H1 (cell line): ENCODE results near the gene TELO2. TPM values are rescaled to one million over a fixed set of nuclear protein-coding genes. Genes with fewer than 3 reads are reported as not detected.

ENCODE experiments used
- CTCF ChIA-PET: fragments of 300-600 bp; sonication (Branson Sonifier 250); formaldehyde crosslinking; loops from one replicate; lab custom pipeline; 2021; ENCODE audit not compliant: partially characterized antibody; lab: Charles Lee
- POLR2A ChIA-PET: fragments of 300-600 bp; sonication (Branson Sonifier 250); formaldehyde crosslinking; loops from one replicate; lab custom pipeline; 2021; ENCODE audit warnings: inconsistent platforms; ENCODE audit not compliant: partially characterized antibody; lab: Charles Lee
- DNase-seq, 2 experiments: peaks; one replicate each; pipeline versions ENCODE4 v3.0.0 to v3.0.0-alpha.2; 2010 to 2022; ENCODE audit warnings: low spot score in 2 of 2, low read depth in 1 of 2, mixed read lengths in 1 of 2
- FAIRE-seq: peaks from 2 replicates; lab custom pipeline; 2011; peaks lifted over from hg19 to GRCh38; lab: Jason Lieb, UNC
- H2AFZ ChIP-seq: 2 replicates; pipeline ENCODE4 v1.8.1; 2012; ENCODE audit warnings: low read length, inconsistent platforms
- H2AK5ac ChIP-seq: 2 replicates; pipeline ENCODE4 v1.6.1; 2013; ENCODE audit warnings: low read depth, low read length
- H2BK120ac ChIP-seq: replicated peaks from 2 replicates; pipeline ENCODE3; 2013; ENCODE audit warnings: low read depth, low read length, inconsistent platforms
- H2BK12ac ChIP-seq: 2 replicates; pipeline ENCODE4 v1.6.1; 2013; ENCODE audit warnings: low read depth, low read length
- H2BK15ac ChIP-seq: 2 replicates; pipeline ENCODE4 v1.6.1; 2013; ENCODE audit warnings: low read length
- H2BK20ac ChIP-seq: 2 replicates; pipeline ENCODE4 v1.6.1; 2013; ENCODE audit warnings: low read length
- H2BK5ac ChIP-seq: 2 replicates; pipeline ENCODE4 v1.6.1; 2013; ENCODE audit warnings: low read depth, low read length
- H3K14ac ChIP-seq: 2 replicates; pipeline ENCODE4 v1.6.1; 2013; ENCODE audit warnings: inconsistent platforms; ENCODE audit not compliant: insufficient read length
- H3K18ac ChIP-seq: 2 replicates; pipeline ENCODE4 v1.6.1; 2013; ENCODE audit warnings: low read length; ENCODE audit errors: extremely low read depth
- H3K23ac ChIP-seq: 2 replicates; pipeline ENCODE4 v1.6.1; 2013; ENCODE audit warnings: inconsistent platforms; ENCODE audit not compliant: insufficient read length
- H3K23me2 ChIP-seq: 2 replicates; pipeline ENCODE4 v1.6.1; 2013; ENCODE audit warnings: low read depth, low read length
- H3K27ac ChIP-seq: 2 replicates; pipeline ENCODE4 v1.6.1; 2011; ENCODE audit warnings: low read depth, low read length, inconsistent platforms
- H3K27me3 ChIP-seq, 4 experiments: replicated peaks in 1 of 4; 1 replicate in 1 of 4; 2 replicates in 3 of 4; pipeline versions ENCODE4 v1.6.1 to v1.8.1; 2011 to 2013; ENCODE audit warnings: low read length in 3 of 4, mild to moderate bottlenecking in 3 of 4, inconsistent platforms in 2 of 4, mixed read lengths in 2 of 4, moderate library complexity in 1 of 4; ENCODE audit not compliant: control insufficient read depth in 3 of 4, insufficient read depth in 3 of 4; ENCODE audit errors: extremely low read depth in 1 of 4
- H3K36me3 ChIP-seq, 4 experiments: 2 replicates each; pipeline versions ENCODE4 v1.6.1 to v1.8.1; 2011 to 2013; ENCODE audit warnings: mild to moderate bottlenecking in 4 of 4, low read length in 3 of 4, moderate library complexity in 2 of 4, control low read depth in 1 of 4, inconsistent platforms in 1 of 4; ENCODE audit not compliant: insufficient read depth in 4 of 4, control insufficient read depth in 2 of 4
- H3K4ac ChIP-seq: replicated peaks from 2 replicates; pipeline ENCODE3; 2013; ENCODE audit warnings: low read length, low read depth, mixed read lengths, inconsistent platforms; ENCODE audit not compliant: insufficient read length
- H3K4me1 ChIP-seq, 4 experiments: replicated peaks in 1 of 4; 1 replicate in 1 of 4; 2 replicates in 3 of 4; pipeline versions ENCODE4 v1.6.1 to v1.8.1; 2011 to 2013; ENCODE audit warnings: low read length in 3 of 4, inconsistent platforms in 2 of 4, mixed read lengths in 1 of 4; ENCODE audit not compliant: insufficient read depth in 4 of 4, control insufficient read depth in 3 of 4
- H3K4me2 ChIP-seq, 2 experiments: 2 replicates each; pipeline versions ENCODE4 v1.6.1 to v1.8.1; 2011 to 2013; ENCODE audit warnings: low read depth in 2 of 2, low read length in 2 of 2, control low read depth in 1 of 2, inconsistent platforms in 1 of 2, mild to moderate bottlenecking in 1 of 2; ENCODE audit not compliant: insufficient read depth in 1 of 2
- H3K4me3 ChIP-seq, 4 experiments: fragments of 200-600, 300-600 bp in 1 of 4; sonication (generic), shearing (Covaris generic), sonication (Bioruptor Twin) in 1 of 4; 2 replicates each; pipeline versions ENCODE4 v1.5.1 to v1.8.1; 2011 to 2016; ENCODE audit warnings: low read length in 4 of 4, low read depth in 3 of 4, control low read depth in 2 of 4, inconsistent platforms in 2 of 4, mild to moderate bottlenecking in 2 of 4, mixed read lengths in 1 of 4, moderate library complexity in 1 of 4; ENCODE audit not compliant: insufficient read depth in 2 of 4; ENCODE audit errors: extremely low read depth in 1 of 4
- H3K56ac ChIP-seq: replicated peaks from 2 replicates; pipeline ENCODE3; 2013; ENCODE audit warnings: low read depth, mild to moderate bottlenecking, mixed read lengths, low read length, inconsistent platforms; ENCODE audit not compliant: insufficient read length
- H3K79me1 ChIP-seq: 2 replicates; pipeline ENCODE4 v1.6.1; 2013; ENCODE audit warnings: low read depth, low read length, control low read depth
- H3K79me2 ChIP-seq, 2 experiments: 2 replicates each; pipeline versions ENCODE4 v1.6.1 to v1.8.1; 2012 to 2013; ENCODE audit warnings: low read length in 2 of 2, mild to moderate bottlenecking in 2 of 2, inconsistent platforms in 1 of 2; ENCODE audit not compliant: insufficient read depth in 2 of 2, control insufficient read depth in 1 of 2
- H3K9ac ChIP-seq, 4 experiments: replicated peaks in 1 of 4; 1 replicate in 1 of 4; 2 replicates in 3 of 4; pipeline versions ENCODE4 v1.6.1 to v1.8.1; 2011 to 2013; ENCODE audit warnings: low read depth in 3 of 4, low read length in 3 of 4, control low read depth in 2 of 4, mild to moderate bottlenecking in 2 of 4, moderate library complexity in 2 of 4, inconsistent platforms in 1 of 4; ENCODE audit errors: extremely low read depth in 1 of 4
- H3K9me3 ChIP-seq, 2 experiments: 2 replicates each; pipeline versions ENCODE4 v1.6.1 to v1.8.1; 2012 to 2013; ENCODE audit warnings: mild to moderate bottlenecking in 2 of 2, moderate library complexity in 2 of 2, control low read depth in 1 of 2, inconsistent platforms in 1 of 2, low read depth in 1 of 2, low read length in 1 of 2, mixed read lengths in 1 of 2; ENCODE audit not compliant: insufficient read depth in 2 of 2
- H4K20me1 ChIP-seq, 2 experiments: replicated peaks in 1 of 2; 2 replicates each; pipeline versions ENCODE3 to v1.8.1; 2011 to 2013; ENCODE audit warnings: inconsistent platforms in 2 of 2, low read length in 2 of 2, mild to moderate bottlenecking in 1 of 2; ENCODE audit not compliant: insufficient read depth in 2 of 2, control insufficient read depth in 1 of 2
- H4K5ac ChIP-seq: 2 replicates; pipeline ENCODE4 v1.6.1; 2013; ENCODE audit warnings: low read length, low read depth, mixed read lengths, inconsistent platforms; ENCODE audit not compliant: insufficient read length
- H4K8ac ChIP-seq: 2 replicates; pipeline ENCODE4 v1.8.0; 2013; ENCODE audit warnings: mild to moderate bottlenecking, moderate library complexity, low read length, inconsistent platforms; ENCODE audit not compliant: insufficient read depth; ENCODE audit errors: extremely low read depth
- H4K91ac ChIP-seq: replicated peaks from 2 replicates; pipeline ENCODE3; 2013; ENCODE audit warnings: low read length, mixed read lengths, inconsistent platforms; ENCODE audit not compliant: insufficient read length
- ASH2L ChIP-seq: fragments of 200-600, 300-600 bp; sonication (generic); IDR thresholded peaks from one replicate; pipeline ENCODE4 v1.7.1; 2017; ENCODE audit warnings: low read length
- ATF2 ChIP-seq: IDR thresholded peaks from 2 replicates; pipeline ENCODE4 v1.6.1; 2012; ENCODE audit warnings: low read length, inconsistent platforms
- CEBPB ChIP-seq: IDR thresholded peaks from 2 replicates; pipeline ENCODE4 v1.6.1; 2012; ENCODE audit warnings: low read depth, low read length
- CTBP2 ChIP-seq: IDR thresholded peaks from 2 replicates; pipeline ENCODE4 v1.7.0; 2011; ENCODE audit warnings: borderline replicate concordance, mild to moderate bottlenecking, moderate library complexity, mixed read lengths, low read length; ENCODE audit not compliant: insufficient read depth, insufficient read length
- KDM4A ChIP-seq: IDR thresholded peaks from one replicate; pipeline ENCODE4 v1.7.1; 2012; ENCODE audit warnings: low read depth, mild to moderate bottlenecking, moderate library complexity, low read length, inconsistent platforms; ENCODE audit not compliant: severe bottlenecking
- MAX ChIP-seq: IDR thresholded peaks from 2 replicates; pipeline ENCODE4 v1.6.1; 2012; ENCODE audit warnings: inconsistent platforms
- NANOG ChIP-seq: IDR thresholded peaks from 2 replicates; pipeline ENCODE4 v1.6.1; 2011; ENCODE audit warnings: low read length, low read depth, mild to moderate bottlenecking, inconsistent platforms; ENCODE audit not compliant: insufficient read depth, poor library complexity, severe bottlenecking
- NRF1 ChIP-seq: IDR thresholded peaks from 2 replicates; pipeline ENCODE4 v1.6.1; 2011; ENCODE audit warnings: mild to moderate bottlenecking, low read depth, low read length, improper control_type of control experiment
- SAP30 ChIP-seq: fragments of 300-600 bp; sonication (generic); IDR thresholded peaks from 2 replicates; pipeline ENCODE4 v1.7.1; 2012; ENCODE audit warnings: low read length, moderate library complexity, mild to moderate bottlenecking, inconsistent platforms; ENCODE audit not compliant: insufficient read depth, insufficient replicate concordance
- SIX5 ChIP-seq: IDR thresholded peaks from 2 replicates; pipeline ENCODE4 v1.6.1; 2011; ENCODE audit warnings: mild to moderate bottlenecking, low read depth, low read length
- WGBS, 2 experiments: shearing (Covaris generic) in 1 of 2; methylation state at CpG; one replicate each; pipeline versions ENCODE4 v1.1.6 to v1.1.7; 2013 to 2015; ENCODE audit warnings: low lambda C conversion rate in 2 of 2, mixed read lengths in 2 of 2, inconsistent platforms in 1 of 2, low coverage in 1 of 2, missing lambda C conversion rate in 1 of 2; ENCODE audit not compliant: insufficient replicate concordance in 2 of 2, insufficient coverage in 1 of 2, insufficient read length in 1 of 2; ENCODE audit errors: extremely low coverage in 1 of 2, missing lambda C conversion rate in 1 of 2; 5-methylcytosine and 5-hydroxymethylcytosine counted together
- polyA plus RNA-seq, 7 experiments: library from polyadenylated mRNA; depleted of rRNA in 3 of 7; stranded (reverse) in 5 of 7; unstranded in 2 of 7; fragments of >200 nt in 5 of 7; fragments of 200-250 nt in 2 of 7; gene quantifications; 1 replicate in 5 of 7; 2 replicates in 1 of 7; 4 replicates in 1 of 7; pipeline versions ENCODE4 v1.2.1 to v1.2.3, GENCODE V29; 2011 to 2013; ENCODE audit warnings: missing spikeins in 2 of 7, mixed read lengths in 2 of 7
- total RNA-seq: library from RNA; stranded (reverse); fragmentation: NEBNext Ultra II Directional; extraction: Animal tissue kit (Norgen Biotek cat#: 25700); gene quantifications from 2 replicates; pipeline ENCODE4 v1.2.1, GENCODE V29; 2021

TELO2 gene
- total and polyA plus RNA-seq, 2 of the 8 experiments (the other 6 are each of a cell fraction or from before 2014, with no cell fraction given), result 39.3 to 64.8 TPM

GRCh38 chr16:1475552-1476114 lies 17.5 kb upstream of the TELO2 start:
- FAIRE-seq, result no peak
- no peak for DNase-seq
- H3K9me3 ChIP-seq, result peaks cover 5 to 8% of the 10 kb centered on the region in 2 experiments; a peak in 2 of 4 replicates
- H4K91ac ChIP-seq, result no peak overlapping the region
- peak overlapping the region in 1 of 4 experiments; percentile 81; a peak in 3 of 7 replicates for H3K9ac ChIP-seq
- no peak overlapping the region for H2BK120ac ChIP-seq
- peaks cover 4 to 5% of the 10 kb centered on the region in 2 experiments for H4K20me1 ChIP-seq
- H3K4me2 ChIP-seq, result peak overlapping the region; percentile 90 to 97
- CTCF ChIA-PET, result interaction anchor here (0.7 kb wide), 1 partner anchor 93 kb away, joined by 4 read pairs; no protein-coding TSS in a partner anchor
- WGBS, 2 experiments, result 77% methylated on average over 15 of the region's 15 CpGs; no CpG with 5 or more reads in 1 of the 2 experiments
- H2BK15ac ChIP-seq, result no peak overlapping the region
- no peaks in the 10 kb centered on the region for H3K36me3 ChIP-seq
- peak overlapping the region; percentile 48 to 72 (median 60) for H3K4me3 ChIP-seq
- H3K18ac ChIP-seq, result no peak overlapping the region
- POLR2A ChIA-PET, result interaction anchor here (0.8 to 3.0 kb wide), 4 partner anchors 8 to 49 kb away, joined by 3 to 8 read pairs (median 4); no protein-coding TSS in a partner anchor
- peaks cover 15% of the 10 kb centered on the region for H3K79me1 ChIP-seq
- no peak overlapping the region for H3K27ac ChIP-seq
- H3K27me3 ChIP-seq, result peaks cover 0 to 5% (median 0%) of the 10 kb centered on the region in 4 experiments; a peak in 2 of 7 replicates
- H2BK12ac ChIP-seq, result no peak overlapping the region
- peaks cover 0 to 7% (median under 1%) of the 10 kb centered on the region in 4 experiments; a peak in 3 of 7 replicates for H3K4me1 ChIP-seq
- no peak overlapping the region for H2BK20ac ChIP-seq
- H3K14ac ChIP-seq, result no peak overlapping the region
- peaks cover 4 to 34% of the 10 kb centered on the region in 2 experiments for H3K79me2 ChIP-seq
- no peak overlapping the region for H4K5ac ChIP-seq
- H3K4ac ChIP-seq, result no peak overlapping the region
- H3K23ac ChIP-seq, result no peak overlapping the region
- peak overlapping the region; percentile 94 for H4K8ac ChIP-seq
- H2AFZ ChIP-seq, result no peak overlapping the region
- H2BK5ac ChIP-seq, result no peak overlapping the region
- no peak overlapping the region for H2AK5ac ChIP-seq
- H3K56ac ChIP-seq, result no peak overlapping the region
- peaks cover 8% of the 10 kb centered on the region for H3K23me2 ChIP-seq
- TF ChIP-seq CTBP2 (no peak), SIX5 (no peak), KDM4A (no peak), NANOG (no peak), MAX (no peak), SAP30 (no peak), NRF1 (no peak), ATF2 (no peak), CEBPB (no peak), ASH2L (no peak)
